Measurements from ENCODE around the gene TRIM4.
"Not testable (repeated sequence)": the region's sequence is repeated elsewhere in the genome, so short reads cannot be mapped to it uniquely, and the experiment has no call there.

The TRIM4 gene, protein sequence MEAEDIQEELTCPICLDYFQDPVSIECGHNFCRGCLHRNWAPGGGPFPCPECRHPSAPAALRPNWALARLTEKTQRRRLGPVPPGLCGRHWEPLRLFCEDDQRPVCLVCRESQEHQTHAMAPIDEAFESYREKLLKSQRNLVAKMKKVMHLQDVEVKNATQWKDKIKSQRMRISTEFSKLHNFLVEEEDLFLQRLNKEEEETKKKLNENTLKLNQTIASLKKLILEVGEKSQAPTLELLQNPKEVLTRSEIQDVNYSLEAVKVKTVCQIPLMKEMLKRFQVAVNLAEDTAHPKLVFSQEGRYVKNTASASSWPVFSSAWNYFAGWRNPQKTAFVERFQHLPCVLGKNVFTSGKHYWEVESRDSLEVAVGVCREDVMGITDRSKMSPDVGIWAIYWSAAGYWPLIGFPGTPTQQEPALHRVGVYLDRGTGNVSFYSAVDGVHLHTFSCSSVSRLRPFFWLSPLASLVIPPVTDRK

DNA sequence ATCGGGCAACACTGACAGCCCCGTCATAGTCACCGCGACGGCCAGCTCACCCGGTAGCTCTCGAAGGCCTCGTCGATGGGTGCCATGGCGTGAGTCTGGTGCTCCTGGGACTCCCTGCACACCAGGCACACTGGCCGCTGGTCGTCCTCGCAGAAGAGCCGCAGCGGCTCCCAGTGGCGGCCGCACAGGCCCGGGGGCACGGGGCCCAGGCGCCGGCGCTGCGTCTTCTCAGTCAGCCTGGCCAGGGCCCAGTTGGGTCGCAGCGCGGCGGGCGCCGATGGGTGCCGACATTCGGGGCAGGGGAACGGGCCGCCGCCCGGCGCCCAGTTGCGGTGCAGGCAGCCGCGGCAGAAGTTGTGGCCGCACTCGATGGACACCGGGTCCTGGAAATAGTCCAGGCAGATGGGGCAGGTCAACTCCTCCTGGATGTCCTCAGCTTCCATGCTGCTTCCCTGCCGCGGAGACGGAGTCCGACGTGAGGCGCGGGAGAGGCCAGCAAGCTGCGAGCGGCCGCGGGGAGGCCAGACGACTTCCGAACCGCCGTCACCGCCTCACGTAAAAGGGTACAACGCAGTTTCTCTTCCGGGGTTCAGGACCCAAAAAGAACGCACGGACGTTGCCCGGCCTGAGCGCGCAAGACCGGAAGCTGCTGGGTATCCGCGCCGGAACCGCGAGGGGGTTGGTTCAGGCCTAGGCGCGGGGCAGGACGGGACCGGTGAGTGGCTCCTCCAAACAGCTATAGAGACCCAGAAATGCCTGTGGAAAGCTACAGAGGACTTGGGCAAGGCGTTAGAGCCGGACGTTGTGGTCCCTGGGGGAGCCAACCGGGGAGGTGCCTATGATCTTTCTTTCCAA, at the start of gene TRIM4:
TRIM4 (minus strand) TSS at position 572 of the 855 bp plus-strand sequence; CDS start at position 443, 129 bp downstream.
- peak; percentile 92 for DNase-seq
- in situ Hi-C loops (cut with MboI; ENCODE audit: low pct_unique_long_range_greater_than_20kb, low sequenced_read_pairs): no loop called here

DNA sequence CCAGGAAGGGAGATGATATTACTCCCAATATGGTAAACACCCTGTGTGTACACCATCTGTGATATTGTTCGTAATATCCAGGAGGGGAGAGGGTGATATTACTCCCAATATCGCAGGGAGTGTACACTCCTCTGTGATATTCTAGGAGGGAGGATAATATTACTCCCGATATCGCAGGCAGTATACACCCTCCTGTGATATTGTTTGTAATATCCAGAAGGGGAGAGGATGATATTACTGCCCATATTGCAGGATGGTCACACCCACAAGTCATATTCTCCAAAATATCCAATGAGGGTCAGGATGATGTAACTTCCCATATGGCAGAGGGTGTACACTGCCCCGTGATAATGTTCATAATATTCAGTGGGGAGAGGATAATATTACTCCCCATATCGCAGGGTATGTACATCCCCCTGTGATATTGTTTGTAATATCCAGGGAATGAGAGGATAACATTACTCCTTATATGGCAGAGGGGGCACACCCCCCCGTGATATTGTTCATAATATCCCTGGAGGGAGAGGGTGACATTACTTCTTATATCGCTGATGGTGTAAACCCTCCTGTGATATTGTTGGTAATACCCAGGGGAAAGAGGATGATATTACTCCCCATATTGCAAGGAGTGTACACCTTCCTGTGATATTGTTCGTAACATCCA, 39.4 kb upstream of the TRIM4 start:
- no peak for DNase-seq
- in situ Hi-C loops (cut with MboI; ENCODE audit: low pct_unique_long_range_greater_than_20kb, low sequenced_read_pairs): no loop called here

DNA sequence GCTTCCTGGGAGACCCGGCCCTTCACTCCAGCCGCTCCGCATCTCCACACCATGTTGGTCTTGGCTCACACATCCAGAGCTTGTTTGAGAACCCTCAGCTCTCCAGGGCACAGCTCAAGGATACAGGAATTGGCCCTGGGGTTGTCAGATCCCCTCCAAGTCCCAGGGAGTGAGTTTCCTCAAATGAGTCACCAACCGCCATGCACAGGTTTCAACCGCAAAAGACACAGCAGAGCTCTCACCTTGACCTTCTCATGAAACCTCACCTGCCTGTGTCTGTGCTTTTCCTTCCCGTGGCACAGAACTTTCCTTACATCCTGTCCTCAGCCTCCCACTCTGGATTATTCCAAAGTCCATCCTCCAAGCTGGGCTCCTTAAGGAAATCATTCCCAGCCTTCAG, 35.9 kb upstream of the TRIM4 start:
- in situ Hi-C loops (cut with MboI; ENCODE audit: low pct_unique_long_range_greater_than_20kb, low sequenced_read_pairs): no loop called here
- no peak for DNase-seq

DNA sequence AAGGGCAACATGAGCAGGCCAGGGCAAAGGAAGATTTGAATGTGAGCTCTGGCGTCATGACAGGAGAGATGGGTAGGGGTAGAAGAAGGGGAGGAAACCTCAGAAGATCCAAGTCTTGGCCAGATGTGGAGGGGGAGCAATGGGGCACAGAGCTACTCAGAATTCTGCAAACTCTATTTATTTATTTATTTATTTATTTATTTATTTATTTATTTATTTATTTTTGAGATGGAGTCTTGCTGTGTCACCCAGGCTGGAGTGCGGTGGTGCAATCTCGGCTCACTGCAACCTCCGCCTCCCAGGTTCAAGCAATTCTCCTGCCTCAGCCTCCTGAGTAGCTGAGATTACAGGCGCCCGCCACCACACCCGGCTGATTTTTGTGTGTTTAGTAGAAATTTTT, 35.3 kb upstream of the TRIM4 start:
- in situ Hi-C loops (cut with MboI; ENCODE audit: low pct_unique_long_range_greater_than_20kb, low sequenced_read_pairs); DNase-seq: not testable (repeated sequence)

DNA sequence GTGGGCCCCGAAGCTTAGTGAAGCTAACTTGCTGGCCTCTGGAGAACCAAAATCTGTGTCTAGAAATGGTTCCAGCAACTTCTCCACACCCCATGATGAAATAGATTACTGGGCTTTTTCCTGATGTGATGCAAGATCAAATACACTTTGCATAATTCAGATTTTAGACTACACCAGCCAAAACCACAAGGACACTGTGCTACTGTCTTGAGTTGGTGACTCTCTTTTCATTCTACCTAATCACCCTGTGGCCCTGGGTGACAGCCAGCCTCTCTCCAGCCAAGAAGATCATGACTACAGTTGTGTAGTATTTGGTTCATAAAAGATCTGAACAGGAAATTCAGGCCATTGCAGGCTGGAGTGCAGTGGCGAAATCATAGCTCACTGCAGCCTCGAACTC, 34.3 kb upstream of the TRIM4 start:
- no peak for DNase-seq
- in situ Hi-C loops (cut with MboI; ENCODE audit: low pct_unique_long_range_greater_than_20kb, low sequenced_read_pairs): no loop called here

DNA sequence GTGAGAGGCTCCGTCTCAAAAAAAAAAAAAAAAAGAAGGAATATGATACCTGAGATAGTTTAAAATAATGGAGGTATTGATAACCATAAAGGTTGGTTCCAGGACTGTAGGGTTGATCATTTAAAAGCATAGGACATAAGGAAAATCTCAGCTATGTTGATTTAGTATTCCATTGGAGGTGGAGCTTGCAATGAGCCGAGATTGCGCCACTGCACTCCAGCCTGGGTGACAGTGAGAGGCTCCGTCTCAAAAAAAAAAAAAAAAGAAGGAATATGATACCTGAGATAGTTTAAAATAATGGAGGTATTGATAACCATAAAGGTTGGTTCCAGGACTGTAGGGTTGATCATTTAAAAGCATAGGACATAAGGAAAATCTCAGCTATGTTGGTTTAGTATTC, 33.3 kb upstream of the TRIM4 start:
- DNase-seq; in situ Hi-C loops (cut with MboI; ENCODE audit: low pct_unique_long_range_greater_than_20kb, low sequenced_read_pairs): not testable (repeated sequence)

DNA sequence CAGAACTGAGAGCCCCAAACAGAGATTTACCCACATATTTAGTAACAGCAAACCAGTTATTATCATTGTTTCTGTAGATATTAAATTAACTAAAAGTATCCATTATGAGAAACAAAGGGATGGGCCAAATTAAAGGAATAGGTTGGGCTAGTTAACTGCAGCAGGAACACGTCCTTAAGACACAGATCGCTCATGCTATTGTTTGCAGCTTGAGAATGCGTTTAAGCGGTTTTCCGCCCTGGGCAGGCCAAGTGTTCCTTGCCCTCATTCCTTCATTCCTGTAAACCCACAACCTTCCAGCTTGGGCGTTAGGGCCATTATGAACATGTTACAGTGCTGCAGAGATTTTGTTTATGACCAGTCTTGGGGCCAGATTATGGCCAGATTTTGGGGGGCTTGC, 31.5 kb upstream of the TRIM4 start:
- DNase-seq; in situ Hi-C loops (cut with MboI; ENCODE audit: low pct_unique_long_range_greater_than_20kb, low sequenced_read_pairs): not testable (repeated sequence)

DNA sequence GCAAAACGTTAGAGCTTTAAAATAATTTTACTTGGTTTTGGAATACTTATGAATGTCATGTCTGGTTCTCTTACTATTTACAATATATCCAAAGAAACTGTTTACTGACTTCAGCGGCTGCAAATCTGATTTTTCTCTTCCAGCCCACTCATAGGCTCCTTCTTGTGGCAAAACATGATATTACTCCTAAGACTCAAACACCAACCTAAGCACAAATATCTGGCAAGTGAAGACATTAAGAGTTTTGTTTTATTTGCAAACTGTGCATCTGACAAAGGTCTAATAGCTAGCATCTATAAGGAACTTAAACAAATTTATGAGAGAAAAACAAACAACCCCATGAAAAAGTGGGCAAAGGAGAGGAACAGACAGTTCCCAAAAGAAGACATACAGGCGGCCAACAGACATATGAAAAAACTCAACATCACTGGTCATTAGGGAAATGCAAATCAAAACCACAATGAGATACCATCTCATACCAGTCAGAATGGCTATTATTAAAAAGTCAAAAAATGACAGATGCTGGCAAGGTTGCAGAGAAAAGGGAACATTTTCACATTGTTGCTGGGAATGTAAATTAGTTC, 30.4 kb upstream of the TRIM4 start:
- peak; percentile 52 for DNase-seq
- in situ Hi-C loops (cut with MboI; ENCODE audit: low pct_unique_long_range_greater_than_20kb, low sequenced_read_pairs): no loop called here

DNA sequence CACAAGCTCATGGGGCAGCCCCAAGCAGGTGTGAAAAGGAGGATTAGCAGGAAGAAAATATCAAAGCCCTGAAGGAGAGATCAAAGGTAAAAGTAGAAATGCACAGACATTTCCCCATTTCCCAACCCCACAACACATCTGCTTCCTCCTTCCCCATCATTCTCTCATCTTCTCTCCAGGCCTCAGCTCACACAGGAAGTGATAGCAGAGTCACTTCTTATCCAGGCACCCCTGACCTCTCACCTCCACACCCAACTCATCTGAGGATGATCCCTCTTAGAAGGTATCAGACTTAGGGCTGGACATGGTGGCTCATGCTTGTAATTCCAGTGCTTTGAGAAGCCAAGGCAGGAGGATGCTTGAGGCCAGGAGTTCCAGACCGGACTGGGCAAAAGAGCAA, 28.3 kb upstream of the TRIM4 start:
- in situ Hi-C loops (cut with MboI; ENCODE audit: low pct_unique_long_range_greater_than_20kb, low sequenced_read_pairs): no loop called here
- DNase-seq: no peak

DNA sequence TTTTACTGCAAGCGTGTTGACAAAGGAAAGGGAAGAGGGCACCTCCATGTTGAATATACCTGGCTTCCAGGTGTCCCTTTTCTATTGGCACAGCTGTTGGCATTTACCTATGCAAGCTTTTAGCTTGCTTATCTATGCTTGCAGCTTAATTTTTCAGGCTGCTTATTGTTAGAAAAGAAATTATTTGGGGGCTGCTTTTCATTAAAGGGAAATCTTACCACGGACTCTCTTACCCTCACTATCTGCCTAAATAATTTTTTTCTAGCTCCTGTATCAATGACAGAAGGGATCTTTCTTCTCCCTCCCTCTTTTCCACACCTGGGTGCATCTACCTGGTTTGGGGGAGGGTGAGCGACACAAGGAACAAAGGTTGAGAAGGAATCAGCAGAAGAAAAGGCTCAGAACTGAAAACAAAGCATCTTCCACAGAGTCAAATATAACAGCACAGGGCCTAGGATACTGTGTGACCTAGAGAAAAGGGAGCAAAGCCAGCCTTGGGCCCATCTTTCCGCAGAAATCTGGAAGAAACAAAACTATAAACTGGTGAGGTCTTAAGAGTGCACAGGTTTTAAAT, 25.3 kb upstream of the TRIM4 start:
- no peak for DNase-seq
- in situ Hi-C loops (cut with MboI; ENCODE audit: low pct_unique_long_range_greater_than_20kb, low sequenced_read_pairs): no loop called here

DNA sequence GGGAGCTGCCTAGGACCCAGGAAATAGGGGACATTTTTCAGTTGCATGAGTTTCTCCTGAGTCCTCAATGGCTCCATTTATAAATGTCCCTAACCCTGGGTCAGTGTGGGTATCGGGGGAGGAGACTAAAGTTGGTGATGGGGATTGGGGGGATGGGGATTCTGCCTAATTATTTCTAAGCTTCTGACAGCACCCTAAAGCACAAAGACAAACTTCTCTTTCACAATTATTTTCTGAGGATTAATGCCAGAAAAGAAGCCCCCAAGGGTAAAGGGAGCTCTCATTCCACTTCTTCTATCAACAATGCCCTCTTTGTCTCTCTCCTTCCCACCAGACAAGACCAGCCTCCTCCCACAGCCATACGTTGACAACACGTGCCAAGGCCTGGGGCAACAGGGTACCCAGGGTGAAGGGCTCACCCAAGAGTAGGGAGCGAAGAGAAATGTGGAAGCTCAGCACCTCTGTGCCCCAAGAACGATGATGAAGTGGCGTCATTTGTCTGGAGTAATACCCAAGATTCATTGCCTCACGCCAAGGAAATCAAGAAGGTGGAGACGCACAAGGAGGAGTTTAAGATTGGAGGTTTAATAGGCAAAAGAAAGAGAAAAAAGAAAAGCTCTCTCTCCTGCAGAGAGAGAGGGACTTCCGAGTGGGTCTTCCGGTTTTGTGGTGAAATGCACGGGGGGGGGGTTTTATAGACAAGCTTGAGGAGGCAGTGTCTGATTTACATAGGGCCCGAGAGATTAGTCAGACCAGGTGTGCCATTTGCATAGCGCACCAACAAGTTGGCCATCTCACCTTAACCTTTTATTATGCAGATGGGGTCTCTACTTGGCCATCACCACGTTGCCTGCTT, 24.5 kb upstream of the TRIM4 start:
- no peak for DNase-seq
- in situ Hi-C loops (cut with MboI; ENCODE audit: low pct_unique_long_range_greater_than_20kb, low sequenced_read_pairs): no loop called here

DNA sequence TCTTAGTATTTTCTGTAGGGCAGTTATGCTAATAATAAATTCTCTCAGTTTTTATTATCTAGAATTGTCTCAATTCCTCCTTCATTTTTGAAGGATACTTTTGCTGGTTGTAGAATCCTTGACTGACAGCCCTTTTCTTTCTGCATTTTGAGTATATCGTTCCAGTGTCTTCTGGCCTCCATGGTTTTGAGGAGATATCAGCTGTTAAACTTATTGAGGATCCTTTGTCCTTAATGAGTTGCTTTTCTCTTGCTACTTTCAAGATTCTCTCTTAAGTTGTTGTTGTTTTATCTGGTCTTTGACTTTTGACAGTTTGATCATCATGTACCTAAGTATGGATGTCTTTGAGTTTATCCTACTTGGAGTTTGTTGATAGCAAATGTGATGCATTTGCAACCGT, 19.0 kb upstream of the TRIM4 start:
- DNase-seq: no peak

DNA sequence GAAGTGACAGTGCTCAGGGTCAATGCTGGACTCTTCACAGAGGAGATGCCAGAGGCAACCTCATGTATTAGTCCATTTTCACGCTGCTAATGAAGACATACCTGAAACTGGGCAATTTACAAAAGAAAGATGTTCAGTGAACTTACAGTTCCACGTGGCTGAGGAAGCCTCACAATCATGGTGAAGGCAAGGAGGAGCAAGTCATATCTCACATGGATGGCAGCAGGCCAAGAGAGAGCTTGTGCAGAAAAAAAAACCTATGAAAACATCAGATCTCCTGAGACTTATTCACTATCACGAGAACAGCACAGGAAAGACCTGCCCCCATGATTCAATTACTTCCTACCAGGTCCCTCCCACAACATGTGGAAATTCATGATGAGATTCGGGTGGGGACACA, 15.7 kb upstream of the TRIM4 start:
- in situ Hi-C loops (cut with MboI; ENCODE audit: low pct_unique_long_range_greater_than_20kb, low sequenced_read_pairs); DNase-seq: not testable (repeated sequence)

More for the DNA sequence above, 19.0 kb upstream of the TRIM4 start:
- in situ Hi-C loops (cut with MboI; ENCODE audit: low pct_unique_long_range_greater_than_20kb, low sequenced_read_pairs): no loop called here

DNA sequence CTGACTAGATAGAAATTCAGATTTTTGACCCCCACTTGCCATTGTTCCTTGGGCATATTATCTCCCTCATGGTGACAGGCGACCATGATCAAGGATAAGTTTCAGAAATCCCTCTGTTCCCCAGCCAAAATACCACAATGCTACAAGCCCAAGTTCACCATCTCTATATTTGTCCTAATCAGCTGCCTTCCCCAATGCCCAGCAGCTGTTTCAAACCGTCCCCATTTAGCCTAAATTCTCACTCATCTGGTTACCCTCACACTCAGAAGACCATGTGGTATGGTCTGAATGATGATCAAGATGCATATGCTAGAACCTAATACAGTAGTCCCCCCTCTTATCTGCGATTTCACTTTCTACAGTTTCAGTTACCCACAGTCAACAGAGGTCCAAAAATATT, 11.0 kb upstream of the TRIM4 start:
- in situ Hi-C loops (cut with MboI; ENCODE audit: low pct_unique_long_range_greater_than_20kb, low sequenced_read_pairs): no loop called here
- DNase-seq: no peak

DNA sequence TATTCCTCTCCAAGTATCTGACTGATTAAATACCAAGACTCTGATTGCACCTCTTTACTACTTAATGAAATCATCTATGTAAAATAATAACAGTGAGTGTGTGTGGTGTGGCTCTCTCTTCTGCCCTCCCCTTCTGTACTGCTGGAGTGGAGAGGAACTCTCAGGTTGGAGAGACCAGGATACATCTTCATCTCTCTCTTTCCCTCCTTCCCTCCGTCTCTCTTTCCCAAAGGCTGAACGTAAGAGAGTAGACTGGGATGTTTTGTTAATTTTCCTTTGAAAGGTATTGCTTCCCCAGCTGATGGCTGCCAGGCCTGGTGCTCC, 10.4 kb upstream of the TRIM4 start:
- in situ Hi-C loops (cut with MboI; ENCODE audit: low pct_unique_long_range_greater_than_20kb, low sequenced_read_pairs): no loop called here
- DNase-seq: no peak

DNA sequence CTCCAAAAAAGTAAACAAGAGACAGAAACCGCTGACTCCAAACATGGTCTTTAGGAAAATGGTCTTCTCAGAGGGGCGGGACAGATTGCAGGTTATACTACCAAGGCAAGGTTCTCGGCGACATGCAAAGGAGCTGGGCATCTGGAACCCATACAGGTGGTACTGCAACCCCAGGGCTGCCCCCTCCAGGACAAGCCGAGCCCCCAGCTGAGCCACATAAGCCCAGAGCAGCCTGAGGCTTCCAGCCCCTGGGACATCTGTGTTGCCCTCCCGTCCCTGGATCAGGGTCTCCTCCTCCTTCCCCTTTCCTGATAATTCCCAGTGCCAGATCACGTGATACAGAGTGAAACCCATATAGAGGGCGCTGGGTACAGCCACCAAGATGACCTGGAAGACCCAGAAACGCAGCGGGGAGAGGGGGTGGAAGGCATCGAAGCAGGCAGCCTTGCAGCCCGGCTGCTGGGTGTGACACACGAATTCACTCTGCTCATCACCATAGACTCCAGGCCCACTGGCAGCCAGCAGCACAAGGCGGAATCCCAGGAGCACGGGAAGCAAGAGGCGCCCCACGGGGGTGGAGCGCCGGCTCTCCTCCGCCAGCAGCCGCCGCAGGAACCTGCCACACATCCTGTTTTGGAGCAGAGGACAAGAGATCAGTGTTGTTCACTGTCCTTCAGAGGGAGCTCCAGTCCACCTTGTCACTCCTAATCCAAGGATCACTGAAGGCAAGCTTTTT, 9.8 kb upstream of the TRIM4 start, which contains the start of gene GJC3:
GJC3 (minus strand) TSS at position 627 of the 736 bp plus-strand sequence; CDS start at position 627, 0 bp downstream.
- peak; percentile 81 for DNase-seq
- in situ Hi-C loops (cut with MboI; ENCODE audit: low pct_unique_long_range_greater_than_20kb, low sequenced_read_pairs): no loop called here

DNA sequence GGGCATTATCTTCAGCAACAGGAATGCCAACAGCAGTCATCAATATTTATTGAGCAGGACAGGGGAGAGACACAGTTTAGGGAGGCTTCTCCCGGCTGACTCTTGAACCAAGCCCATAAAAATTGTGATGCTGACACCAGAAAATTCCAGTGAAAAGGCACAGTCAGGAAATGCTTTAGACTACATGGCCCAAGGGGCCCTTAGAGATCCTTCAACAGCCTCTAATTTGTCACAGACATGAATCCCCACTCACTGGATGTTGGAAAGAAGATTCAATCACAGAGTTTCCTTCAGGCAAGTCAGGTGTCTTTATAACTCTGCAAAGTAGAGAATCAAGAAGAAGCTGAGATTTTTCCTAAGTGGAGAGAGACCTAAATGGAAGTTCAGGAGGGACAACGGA, 8.9 kb upstream of the TRIM4 start:
- in situ Hi-C loops (cut with MboI; ENCODE audit: low pct_unique_long_range_greater_than_20kb, low sequenced_read_pairs): no loop called here
- no peak for DNase-seq

Measured in KBM-7 (cell line).